HG03025 (cell line): Measurements from ENCODE around the gene ZNF366.

Experiments used
- ATAC-seq: cut with Tn5 transposase; IDR thresholded peaks from one replicate; pipeline ENCODE4 v1.9.1; 2021; ENCODE audit warnings: mild to moderate bottlenecking, moderate library complexity; ENCODE audit not compliant: unreplicated experiment, low FRiP score

The ZNF366 gene

GRCh38 chr5:72519111-72519510 lies 11.9 kb upstream of the ZNF366 start:
- ATAC-seq = no peak

- ATAC-seq = no peak
These were observed 10.9 kb upstream of the ZNF366 start for GRCh38 chr5:72518001-72518683.

- ATAC-seq = no peak
These were observed 9.7 kb upstream of the ZNF366 start for GRCh38 chr5:72516916-72517315.

GRCh38 chr5:72515211-72515610 lies 8.0 kb upstream of the ZNF366 start:
- ATAC-seq = no peak

GRCh38 chr5:72512593-72512860 lies 5.3 kb upstream of the ZNF366 start:
- ATAC-seq = no peak

GRCh38 chr5:72511774-72512592 lies 4.8 kb upstream of the ZNF366 start:
- ATAC-seq = no peak

DNA sequence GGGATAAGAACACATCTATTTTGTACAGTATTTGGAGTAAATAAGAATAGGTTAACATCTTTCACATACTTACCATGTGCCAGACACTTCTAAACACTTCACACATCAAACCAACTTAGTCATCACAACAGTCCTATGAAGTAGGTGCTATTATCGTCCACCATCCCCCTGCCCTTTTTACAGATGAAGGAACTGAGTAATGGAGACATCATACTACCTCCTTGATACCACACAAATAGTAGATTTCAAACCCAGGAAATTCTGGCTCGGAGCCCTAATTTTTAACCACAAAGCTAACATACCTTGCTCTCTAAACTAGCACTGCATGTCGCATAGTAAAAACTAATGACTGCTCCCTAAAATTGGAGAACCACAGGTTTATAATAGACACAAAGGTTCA lies 4.2 kb upstream of the ZNF366 start:
- ATAC-seq = no peak

- ATAC-seq = no peak
These were observed 3.5 kb upstream of the ZNF366 start for GRCh38 chr5:72510610-72511181.

DNA sequence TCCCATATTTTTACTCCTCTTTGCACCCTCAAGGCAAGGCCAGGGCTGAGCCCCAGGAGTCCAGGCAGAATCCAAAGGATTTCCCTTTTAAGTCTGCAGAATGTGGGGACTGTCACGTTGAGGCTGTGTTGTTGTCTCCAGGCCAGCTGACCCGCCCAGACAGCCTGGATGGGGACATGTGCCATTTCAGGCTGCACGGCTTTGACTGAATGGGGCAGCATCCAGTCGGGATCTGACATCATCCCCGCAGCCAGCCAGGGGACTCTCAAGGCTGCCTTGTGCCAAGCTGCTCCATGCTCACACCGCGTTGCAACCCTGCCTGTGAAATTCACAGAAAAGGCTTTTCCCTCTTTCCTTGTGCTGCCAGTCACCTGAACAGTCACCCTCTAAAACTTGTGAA lies 2.2 kb upstream of the ZNF366 start:
- no peak for ATAC-seq

DNA sequence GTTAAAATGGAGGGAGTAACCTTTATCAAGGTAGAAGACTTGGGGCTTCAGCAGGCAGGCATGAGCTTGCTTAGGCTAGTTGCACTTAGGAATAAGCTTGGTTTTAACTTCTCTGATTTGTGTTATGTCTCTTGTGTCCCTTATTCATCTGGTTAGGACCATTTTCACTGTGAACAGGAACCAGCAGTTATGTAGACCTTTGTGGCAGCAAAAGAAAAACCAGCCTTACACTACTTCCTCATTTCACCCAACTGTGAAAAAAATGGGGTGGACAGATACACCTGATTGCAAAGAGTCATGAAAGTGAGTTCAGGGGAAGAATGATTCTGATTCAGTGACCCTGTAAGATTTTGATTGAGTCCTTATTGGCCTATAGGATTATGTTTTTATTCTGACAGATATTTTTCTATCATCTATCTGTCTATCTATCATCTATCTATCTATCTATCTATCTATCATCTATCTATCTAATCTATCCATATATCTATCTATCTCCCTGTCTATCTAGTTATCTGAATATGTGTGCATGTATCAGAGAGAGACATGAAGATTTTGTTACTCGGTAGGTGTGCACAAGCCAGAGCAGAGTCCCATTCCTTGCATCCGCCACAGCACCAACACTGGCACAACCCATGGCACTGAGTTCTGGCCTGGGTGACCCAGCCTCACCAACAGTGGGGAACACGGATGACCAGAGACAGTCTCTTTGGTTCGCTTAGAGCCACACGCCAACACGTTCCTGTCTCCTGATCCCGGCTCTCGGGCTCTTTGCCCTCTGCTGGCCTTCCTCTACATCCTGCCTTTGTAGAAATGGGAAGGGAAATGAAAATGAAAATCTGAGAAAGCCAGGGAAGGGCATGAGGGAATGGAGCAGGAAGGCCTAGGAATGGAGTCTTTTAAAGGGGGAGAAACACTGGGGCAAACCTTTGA lies 1.3 kb upstream of the ZNF366 start:
- peak; percentile 85 for ATAC-seq

DNA sequence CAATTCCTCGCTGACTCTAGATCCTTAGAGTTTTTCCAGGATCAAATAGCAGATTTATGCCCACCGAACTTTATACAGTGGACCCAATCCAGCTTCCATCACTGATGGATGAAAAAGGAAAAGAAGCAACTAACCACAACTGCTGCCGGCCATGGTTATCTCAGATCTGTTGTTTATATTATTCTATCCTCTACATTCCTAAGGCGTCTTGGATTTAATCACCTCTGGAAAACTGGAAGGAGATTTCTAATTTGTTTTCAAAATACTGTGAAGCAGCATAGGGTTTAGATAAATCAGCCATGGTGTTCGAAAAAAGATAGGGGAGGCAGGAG lies 663 bp upstream of the ZNF366 start:
- ATAC-seq = no peak

DNA sequence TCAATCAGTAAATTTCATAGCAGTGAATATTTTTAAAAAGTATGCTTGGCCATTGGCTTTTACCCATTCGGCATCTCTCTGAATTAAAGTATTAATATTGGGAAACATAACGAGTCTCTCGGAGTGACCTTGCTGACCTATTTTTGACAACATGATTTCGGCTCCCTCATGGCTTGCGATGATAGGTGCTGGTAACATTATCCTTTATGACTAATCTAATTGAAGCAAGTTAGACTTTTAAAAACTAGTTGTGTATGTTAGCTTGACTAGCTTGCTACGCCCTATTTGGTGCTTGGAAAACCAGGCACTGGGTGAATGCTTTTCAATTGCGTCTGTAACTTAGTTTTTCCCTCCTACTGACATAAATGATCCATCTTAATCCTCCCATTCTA lies 1.1 kb downstream of the ZNF366 start:
- ATAC-seq = no peak

DNA sequence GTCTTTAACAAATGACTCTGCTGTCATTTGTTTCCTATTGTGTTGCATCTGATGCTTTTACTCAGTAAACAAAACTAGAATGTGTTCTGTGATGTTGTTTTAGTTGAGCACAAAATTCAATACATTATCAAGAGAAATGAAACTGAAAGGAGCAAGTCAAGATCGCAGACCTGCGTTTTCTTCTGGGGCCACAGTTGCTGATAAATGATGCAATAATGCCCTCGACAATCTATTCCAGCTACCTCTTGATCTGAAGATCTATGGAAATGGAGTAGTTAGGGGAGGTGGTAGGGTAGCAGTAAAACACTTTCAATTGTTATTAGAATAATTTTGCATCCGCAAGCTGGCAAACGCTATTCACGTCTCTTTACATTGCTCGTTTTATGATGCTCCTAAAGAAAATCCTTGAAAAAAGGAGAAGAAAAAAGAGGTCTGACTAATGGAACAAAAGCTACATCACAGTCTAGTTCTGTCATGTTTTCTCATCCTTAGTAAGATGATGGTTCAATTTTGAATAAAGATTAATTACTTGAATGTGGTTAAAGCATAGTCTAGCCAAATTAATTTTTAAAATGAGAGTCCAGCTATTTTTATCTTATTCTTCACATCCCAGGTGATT lies 1.6 kb downstream of the ZNF366 start:
- no peak for ATAC-seq

- ATAC-seq = no peak
These were observed 2.2 kb downstream of the ZNF366 start for GRCh38 chr5:72505016-72505415.

- no peak for ATAC-seq
These were observed 3.2 kb downstream of the ZNF366 start for GRCh38 chr5:72503888-72504491.

GRCh38 chr5:72501488-72501887 lies 5.7 kb downstream of the ZNF366 start:
- no peak for ATAC-seq

DNA sequence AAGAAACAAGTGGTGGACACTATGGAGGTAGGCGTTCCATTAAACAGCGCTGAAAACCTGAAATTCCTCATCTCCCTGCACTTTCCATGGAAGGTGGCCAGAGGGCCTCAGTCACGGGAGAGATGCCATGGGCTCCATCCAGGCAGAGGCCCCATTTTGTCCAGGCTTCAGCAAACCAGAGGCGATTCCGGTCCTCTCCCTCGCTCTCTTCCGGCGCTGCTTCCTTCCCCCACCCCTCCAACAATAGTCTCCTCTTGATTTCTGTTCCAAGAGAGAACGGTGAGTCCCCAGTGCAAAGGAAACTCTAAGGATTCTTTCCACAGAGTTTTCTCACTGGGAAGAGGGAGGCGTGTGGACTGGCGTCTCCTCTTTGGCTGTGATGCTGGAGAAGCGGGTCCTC lies 7.5 kb downstream of the ZNF366 start:
- ATAC-seq = no peak

- ATAC-seq = no peak
These were observed 8.1 kb downstream of the ZNF366 start for GRCh38 chr5:72499090-72499489.

GRCh38 chr5:72498284-72498683 lies 8.9 kb downstream of the ZNF366 start:
- no peak for ATAC-seq

DNA sequence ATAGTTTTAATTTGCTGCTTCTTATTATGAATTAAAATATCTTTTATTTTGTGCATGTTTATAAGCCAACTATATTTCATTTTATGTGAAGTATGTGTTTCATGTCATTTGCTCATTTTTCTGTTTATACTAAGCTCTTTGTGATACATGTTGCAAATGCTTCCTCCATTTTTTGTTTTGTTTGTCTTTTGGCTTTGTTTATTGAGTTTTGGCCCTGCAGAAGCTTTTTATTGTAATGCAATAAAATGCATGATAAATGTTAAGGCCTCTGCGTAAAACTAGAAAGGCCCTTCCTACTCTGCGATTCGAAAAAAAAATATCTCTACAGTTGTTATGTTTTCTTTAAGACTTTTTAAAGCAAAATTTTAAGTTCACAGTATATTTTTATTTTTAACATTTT lies 9.4 kb downstream of the ZNF366 start:
- ATAC-seq = no peak
